H1 (cell line): ENCODE data around the gene TMEM168. TPM values are rescaled to one million over a fixed set of nuclear protein-coding genes. Genes with fewer than 3 reads are reported as not detected.

Experiments
- BCL11A ChIP-seq, 2 experiments: IDR thresholded peaks; one replicate each; pipeline ENCODE4 v1.6.1; 2011; ENCODE audit warnings: low read depth in 2 of 2, low read length in 2 of 2, mild to moderate bottlenecking in 2 of 2
- EGR1 ChIP-seq: IDR thresholded peaks from 2 replicates; pipeline ENCODE4 v1.6.1; 2011; ENCODE audit warnings: low read depth, low read length, borderline replicate concordance
- GTF2F1 ChIP-seq: IDR thresholded peaks from 2 replicates; pipeline ENCODE4 v1.6.1; 2012; ENCODE audit warnings: low read depth, low read length, improper control_type of control experiment, borderline replicate concordance
- SIX5 ChIP-seq: IDR thresholded peaks from 2 replicates; pipeline ENCODE4 v1.6.1; 2011; ENCODE audit warnings: mild to moderate bottlenecking, low read depth, low read length
- SP4 ChIP-seq: IDR thresholded peaks from 2 replicates; pipeline ENCODE4 v1.6.1; 2012; ENCODE audit warnings: low read length, inconsistent platforms
- SUZ12 ChIP-seq: fragments of 200-600 bp; sonication (generic); IDR thresholded peaks from 2 replicates; pipeline ENCODE4 v1.6.1; 2012; ENCODE audit warnings: mild to moderate bottlenecking, inconsistent platforms, low read length, moderate library complexity, mixed read lengths
- polyA plus RNA-seq, 7 experiments: library from polyadenylated mRNA; depleted of rRNA in 3 of 7; stranded (reverse) in 5 of 7; unstranded in 2 of 7; fragments of >200 nt in 5 of 7; fragments of 200-250 nt in 2 of 7; gene quantifications; 1 replicate in 5 of 7; 2 replicates in 1 of 7; 4 replicates in 1 of 7; pipeline versions ENCODE4 v1.2.1 to v1.2.3, GENCODE V29; 2011 to 2013; ENCODE audit warnings: missing spikeins in 2 of 7, mixed read lengths in 2 of 7
- total RNA-seq: library from RNA; stranded (reverse); fragmentation: NEBNext Ultra II Directional; extraction: Animal tissue kit (Norgen Biotek cat#: 25700); gene quantifications from 2 replicates; pipeline ENCODE4 v1.2.1, GENCODE V29; 2021

Gene TMEM168
- total and polyA plus RNA-seq, 2 of the 8 experiments (the other 6 are each of a cell fraction or from before 2014, with no cell fraction given), result 8.9 to 11.1 TPM

- TF ChIP-seq SP4 (no peak), SIX5 (no peak), GTF2F1 (no peak), EGR1 (no peak), BCL11A (IDR thresholded peaks at IDR 0.05; ENCODE audit: low read depth in 2 of 2, low read length in 2 of 2) (no peak), SUZ12 (no peak)
Observed at GRCh38 chr7:112819536-112819935, 29.3 kb upstream of the TMEM168 start (continued).
